ENCODE results near the gene MYOF.
"Not testable (repeated sequence)": the region's sequence is repeated elsewhere in the genome, so short reads cannot be mapped to it uniquely, and the experiment has no call there.

The MYOF gene

GRCh38 chr10:93434991-93435491 lies 47.1 kb downstream of the MYOF start:
- in situ Hi-C loops (cut with MboI; ENCODE audit: low sequenced_read_pairs) = no loop called here

GRCh38 chr10:93431361-93431760 lies 50.8 kb downstream of the MYOF start:
- in situ Hi-C loops (cut with MboI; ENCODE audit: low sequenced_read_pairs) = no loop called here

- in situ Hi-C loops (cut with MboI; ENCODE audit: low sequenced_read_pairs) = no loop called here
These were observed 56.3 kb downstream of the MYOF start for GRCh38 chr10:93425861-93426260.

GRCh38 chr10:93422118-93422517 lies 60.0 kb downstream of the MYOF start:
- in situ Hi-C loops (cut with MboI; ENCODE audit: low sequenced_read_pairs) = no loop called here

GRCh38 chr10:93420944-93421825 lies 60.9 kb downstream of the MYOF start:
- in situ Hi-C loops (cut with MboI; ENCODE audit: low sequenced_read_pairs) = no loop called here

- in situ Hi-C loops (cut with MboI; ENCODE audit: low sequenced_read_pairs) = no loop called here
These were observed 62.0 kb downstream of the MYOF start for GRCh38 chr10:93420091-93420490.

GRCh38 chr10:93419016-93419415 lies 63.1 kb downstream of the MYOF start:
- in situ Hi-C loops (cut with MboI; ENCODE audit: low sequenced_read_pairs) = not testable (repeated sequence)

- in situ Hi-C loops (cut with MboI; ENCODE audit: low sequenced_read_pairs) = no loop called here
These were observed 64.2 kb downstream of the MYOF start for GRCh38 chr10:93417921-93418320.

- in situ Hi-C loops (cut with MboI; ENCODE audit: low sequenced_read_pairs) = no loop called here
These were observed 64.9 kb downstream of the MYOF start for GRCh38 chr10:93417266-93417665.

GRCh38 chr10:93416824-93417223 lies 65.3 kb downstream of the MYOF start:
- in situ Hi-C loops (cut with MboI; ENCODE audit: low sequenced_read_pairs) = no loop called here

- in situ Hi-C loops (cut with MboI; ENCODE audit: low sequenced_read_pairs) = no loop called here
These were observed 66.4 kb downstream of the MYOF start for GRCh38 chr10:93415693-93416092.

GRCh38 chr10:93413252-93413689 lies 68.9 kb downstream of the MYOF start:
- in situ Hi-C loops (cut with MboI; ENCODE audit: low sequenced_read_pairs) = no loop called here

- in situ Hi-C loops (cut with MboI; ENCODE audit: low sequenced_read_pairs) = no loop called here
These were observed 69.3 kb downstream of the MYOF start for GRCh38 chr10:93412801-93413200.

GRCh38 chr10:93410697-93411348 lies 71.3 kb downstream of the MYOF start:
- in situ Hi-C loops (cut with MboI; ENCODE audit: low sequenced_read_pairs) = no loop called here

- in situ Hi-C loops (cut with MboI; ENCODE audit: low sequenced_read_pairs) = no loop called here
These were observed 73.4 kb downstream of the MYOF start for GRCh38 chr10:93408783-93409182.

GRCh38 chr10:93406364-93407145 lies 75.6 kb downstream of the MYOF start:
- in situ Hi-C loops (cut with MboI; ENCODE audit: low sequenced_read_pairs) = no loop called here

- in situ Hi-C loops (cut with MboI; ENCODE audit: low sequenced_read_pairs) = no loop called here
These were observed 78.1 kb downstream of the MYOF start for GRCh38 chr10:93404048-93404354.

- in situ Hi-C loops (cut with MboI; ENCODE audit: low sequenced_read_pairs) = no loop called here
These were observed 78.7 kb downstream of the MYOF start for GRCh38 chr10:93403152-93404047.

GRCh38 chr10:93402192-93402591 lies 79.9 kb downstream of the MYOF start:
- in situ Hi-C loops (cut with MboI; ENCODE audit: low sequenced_read_pairs) = no loop called here

GRCh38 chr10:93398528-93398927 lies 83.6 kb downstream of the MYOF start:
- in situ Hi-C loops (cut with MboI; ENCODE audit: low sequenced_read_pairs) = no loop called here
